WTC11 (cell line): Measurements from ENCODE around the gene SCAANT1.

Source experiments
- ATF2 ChIP-seq: sonication (generic); formaldehyde crosslinking; IDR thresholded peaks from 2 replicates; pipeline ENCODE4 v1.8.1; 2022; ENCODE audit warnings: low read depth, missing genetic modification reagents, borderline replicate concordance
- CDX4 ChIP-seq: fragments of 250-450 bp; sonication (Bioruptor Pico); IDR thresholded peaks from 2 replicates; pipeline ENCODE4 v1.9.0; 2021; ENCODE audit warnings: moderate library complexity, mild to moderate bottlenecking, inconsistent platforms, borderline replicate concordance
- TCF7 ChIP-seq: sonication (generic); formaldehyde crosslinking; IDR thresholded peaks from 2 replicates; pipeline ENCODE4 v1.8.0; 2022; ENCODE audit warnings: mild to moderate bottlenecking, low read depth, missing genetic modification reagents, moderate library complexity
- USF2 ChIP-seq: sonication (generic); formaldehyde crosslinking; IDR thresholded peaks from 2 replicates; pipeline ENCODE4 v1.8.1; 2023; ENCODE audit warnings: mild to moderate bottlenecking, missing genetic modification reagents, moderate library complexity
- ZNF671 ChIP-seq: fragments of 250-450 bp; sonication (Bioruptor Pico); IDR thresholded peaks from 2 replicates; pipeline ENCODE4 v1.8.0; 2021; ENCODE audit warnings: mild to moderate bottlenecking
- TF ChIP-seq, protein P1 (sequence below): fragments of 200-600 bp; IDR thresholded peaks from 2 replicates; pipeline ENCODE4 v1.8.0; 2022; ENCODE audit warnings: antibody characterized with exemption

DNA sequence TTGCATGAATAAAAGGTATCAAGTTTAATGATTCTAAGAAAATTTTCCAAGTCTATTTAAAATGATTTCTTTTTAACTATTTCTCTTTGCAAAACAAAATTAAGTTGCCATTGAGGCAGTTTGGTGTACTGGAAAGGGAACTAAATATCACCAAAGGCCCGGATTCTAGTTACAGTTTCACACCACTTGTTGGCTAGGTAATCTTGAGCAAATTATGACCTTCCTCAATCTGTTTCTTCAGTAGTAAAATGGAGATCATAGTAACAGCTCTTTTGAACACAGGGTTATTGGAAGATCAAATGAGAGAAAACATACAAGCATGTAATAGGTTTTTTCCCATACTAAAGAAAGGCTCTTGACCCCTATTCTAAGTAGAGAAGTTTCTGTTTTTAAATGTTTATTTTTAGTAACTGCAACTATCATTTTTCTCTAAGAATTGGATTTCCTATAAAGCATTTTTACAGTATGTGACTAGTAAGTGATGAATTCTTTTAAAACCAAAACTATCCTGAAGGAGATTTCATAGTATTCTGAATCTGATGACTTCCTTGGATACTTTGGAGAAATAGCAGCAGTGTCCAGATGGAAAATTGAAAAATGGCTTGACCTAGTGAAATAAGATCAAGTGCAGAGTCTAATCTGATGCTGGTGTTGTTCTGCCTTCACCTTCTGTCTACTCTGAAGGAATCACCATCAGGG is 15.7 kb downstream of the SCAANT1 start:
- TF ChIP-seq, protein P1, sequence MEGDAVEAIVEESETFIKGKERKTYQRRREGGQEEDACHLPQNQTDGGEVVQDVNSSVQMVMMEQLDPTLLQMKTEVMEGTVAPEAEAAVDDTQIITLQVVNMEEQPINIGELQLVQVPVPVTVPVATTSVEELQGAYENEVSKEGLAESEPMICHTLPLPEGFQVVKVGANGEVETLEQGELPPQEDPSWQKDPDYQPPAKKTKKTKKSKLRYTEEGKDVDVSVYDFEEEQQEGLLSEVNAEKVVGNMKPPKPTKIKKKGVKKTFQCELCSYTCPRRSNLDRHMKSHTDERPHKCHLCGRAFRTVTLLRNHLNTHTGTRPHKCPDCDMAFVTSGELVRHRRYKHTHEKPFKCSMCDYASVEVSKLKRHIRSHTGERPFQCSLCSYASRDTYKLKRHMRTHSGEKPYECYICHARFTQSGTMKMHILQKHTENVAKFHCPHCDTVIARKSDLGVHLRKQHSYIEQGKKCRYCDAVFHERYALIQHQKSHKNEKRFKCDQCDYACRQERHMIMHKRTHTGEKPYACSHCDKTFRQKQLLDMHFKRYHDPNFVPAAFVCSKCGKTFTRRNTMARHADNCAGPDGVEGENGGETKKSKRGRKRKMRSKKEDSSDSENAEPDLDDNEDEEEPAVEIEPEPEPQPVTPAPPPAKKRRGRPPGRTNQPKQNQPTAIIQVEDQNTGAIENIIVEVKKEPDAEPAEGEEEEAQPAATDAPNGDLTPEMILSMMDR, result no peak
- TF ChIP-seq ATF2 (CRISPR knock-in tag), result no peak
- no peak for TF ChIP-seq TCF7
- no peak for TF ChIP-seq CDX4
- TF ChIP-seq ZNF671 (CRISPR knock-in tag), result no peak
- no peak for TF ChIP-seq USF2 (CRISPR knock-in tag)
